Retina (tissue), 1 donor: ENCODE results near the gene TDRD10.

Experiments
- DNase-seq: peaks from one replicate; pipeline ENCODE4 v3.0.0-alpha.2; 2016

TDRD10 gene

DNA sequence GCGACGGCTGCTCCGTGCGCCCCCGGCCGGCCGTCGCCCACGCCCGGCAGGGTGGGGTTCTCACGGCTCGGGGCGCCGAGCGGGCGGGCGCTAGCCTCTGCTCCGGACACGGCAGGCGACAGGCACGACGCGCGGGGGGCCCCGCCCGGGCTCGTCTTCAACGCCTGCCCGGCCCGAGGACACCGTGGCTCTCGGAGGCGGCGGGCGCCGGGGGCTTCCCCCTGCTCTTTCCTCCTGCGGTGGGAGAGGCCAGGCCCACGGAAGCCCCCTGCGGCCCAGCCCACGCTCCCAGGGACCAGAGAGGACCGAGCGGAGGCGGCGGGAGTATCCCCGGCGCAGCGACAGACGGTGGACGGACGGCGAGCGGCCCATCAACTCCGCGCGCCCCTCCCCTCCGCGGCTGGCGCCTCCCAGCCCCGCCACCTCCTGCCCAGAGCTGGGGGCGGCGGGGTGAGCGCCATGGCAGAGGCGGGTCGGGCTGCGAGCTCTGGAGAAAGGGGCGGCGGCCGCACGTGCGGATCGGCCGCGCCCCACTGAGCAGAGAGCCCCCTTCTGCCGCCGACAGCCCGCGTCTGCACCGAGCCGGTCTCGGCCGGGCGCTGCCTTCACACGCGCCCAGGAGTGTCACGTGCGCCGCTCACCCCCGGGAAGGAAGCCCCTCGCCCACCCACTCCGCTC lies at the start of gene TDRD10, which contains the start of gene SHE:
TSS of gene TDRD10 (plus strand) at position 154 of the 678 bp plus-strand sequence. CDS start 4,685 bp downstream, outside the sequence.
TSS of gene SHE (minus strand) at position 347 of the 678 bp plus-strand sequence. CDS start 386 bp downstream, outside the sequence.
- DNase-seq, result no peak

DNA sequence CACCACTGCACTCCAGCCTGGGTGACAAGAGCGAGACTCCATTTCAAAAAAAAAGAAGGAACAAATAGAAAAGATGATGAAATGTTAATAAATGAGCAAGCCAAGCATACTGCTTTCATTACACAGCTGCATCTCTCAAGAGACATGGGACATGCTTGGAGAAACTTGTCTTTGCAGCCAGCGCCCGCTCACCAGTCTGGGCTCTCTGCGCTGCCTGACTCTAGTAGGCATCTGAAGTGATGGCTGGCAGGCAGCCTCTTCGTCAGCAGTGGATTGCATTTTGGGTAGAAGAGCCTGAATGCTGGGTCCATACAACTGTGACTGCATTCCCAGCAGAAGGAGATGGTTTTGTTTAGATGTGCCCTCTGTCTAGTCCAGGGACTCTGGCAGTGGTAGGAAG lies 48.9 kb upstream of the TDRD10 start:
- DNase-seq, result no peak

- DNase-seq, result no peak
Measured at GRCh38 chr1:154453574-154454352, 48.3 kb upstream of the TDRD10 start.

- DNase-seq, result no peak
Measured at GRCh38 chr1:154454386-154455120, 47.5 kb upstream of the TDRD10 start.

- no peak for DNase-seq
Measured at GRCh38 chr1:154456631-154457030, 45.4 kb upstream of the TDRD10 start.

- DNase-seq, result no peak
Measured at GRCh38 chr1:154459080-154459479, 42.9 kb upstream of the TDRD10 start.

DNA sequence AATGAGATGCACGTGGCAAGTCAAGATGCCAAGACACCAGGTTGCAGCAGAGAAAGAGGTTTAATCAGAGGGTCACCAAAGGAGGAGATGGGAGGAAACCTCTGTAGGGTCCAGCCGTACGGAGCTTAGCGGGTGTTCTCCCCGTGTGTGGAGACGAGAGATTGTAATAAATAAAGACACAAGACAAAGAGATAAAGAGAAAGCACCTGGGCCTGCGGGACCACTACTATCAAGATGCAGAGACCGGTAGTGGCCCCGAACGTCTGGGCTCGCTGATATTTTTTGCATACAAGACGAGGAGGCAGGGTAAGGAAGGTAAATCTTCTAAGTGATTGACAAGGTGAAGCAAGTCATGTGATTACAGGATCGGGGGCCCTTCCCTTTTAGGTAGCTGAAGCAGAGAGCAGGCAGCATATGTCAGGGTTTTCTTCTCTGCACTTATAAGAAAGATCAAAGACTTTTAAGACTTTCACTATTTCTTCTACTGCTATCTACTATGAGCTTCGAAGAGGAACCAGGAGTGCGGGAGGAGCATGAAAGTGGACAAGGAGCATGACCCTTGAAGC lies 41.2 kb upstream of the TDRD10 start:
- DNase-seq, result no peak

GRCh38 chr1:154463512-154463990 lies 38.5 kb upstream of the TDRD10 start:
- DNase-seq, result no peak

GRCh38 chr1:154465621-154466195 lies 36.3 kb upstream of the TDRD10 start:
- no peak for DNase-seq

DNA sequence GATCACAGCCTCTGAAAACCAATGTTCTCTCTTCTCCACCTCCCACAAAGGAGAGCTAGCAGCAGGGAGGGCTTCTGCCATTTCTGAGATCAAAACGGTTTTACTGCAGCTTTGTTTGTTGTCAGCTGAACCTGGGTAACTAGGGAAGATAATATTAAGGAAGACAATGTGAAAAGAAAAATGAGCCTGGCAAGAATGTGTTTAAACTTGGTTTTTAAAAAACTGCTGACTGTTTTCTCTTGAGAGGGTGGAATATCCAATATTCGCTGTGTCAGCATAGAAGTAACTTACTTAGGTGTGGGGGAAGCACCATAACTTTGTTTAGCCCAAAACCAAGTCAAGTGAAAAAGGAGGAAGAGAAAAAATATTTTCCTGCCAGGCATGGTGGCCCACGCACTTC lies 35.8 kb upstream of the TDRD10 start:
- DNase-seq, result no peak

DNA sequence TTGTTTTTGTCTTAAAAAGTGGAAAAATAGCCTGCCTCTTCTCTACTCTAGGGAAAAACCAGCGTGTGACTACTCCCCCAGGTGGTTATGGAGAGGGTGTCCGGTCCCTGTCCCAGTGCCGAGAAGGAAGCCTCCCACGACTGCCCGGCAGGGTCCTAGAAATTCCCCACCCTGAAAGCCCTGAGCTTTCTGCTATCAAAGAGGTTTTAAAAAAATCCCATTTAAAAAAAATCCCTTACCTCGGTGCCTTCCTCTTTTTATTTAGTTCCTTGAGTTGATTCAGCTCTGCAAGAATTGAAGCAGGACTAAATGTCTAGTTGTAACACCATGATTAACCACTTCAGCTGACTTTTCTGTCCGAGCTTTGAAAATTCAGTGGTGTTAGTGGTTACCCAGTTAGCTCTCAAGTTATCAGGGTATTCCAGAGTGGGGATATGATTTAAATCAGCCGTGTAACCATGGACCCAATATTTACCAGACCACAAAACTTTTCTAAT lies 35.0 kb upstream of the TDRD10 start:
- DNase-seq, result no peak

DNA sequence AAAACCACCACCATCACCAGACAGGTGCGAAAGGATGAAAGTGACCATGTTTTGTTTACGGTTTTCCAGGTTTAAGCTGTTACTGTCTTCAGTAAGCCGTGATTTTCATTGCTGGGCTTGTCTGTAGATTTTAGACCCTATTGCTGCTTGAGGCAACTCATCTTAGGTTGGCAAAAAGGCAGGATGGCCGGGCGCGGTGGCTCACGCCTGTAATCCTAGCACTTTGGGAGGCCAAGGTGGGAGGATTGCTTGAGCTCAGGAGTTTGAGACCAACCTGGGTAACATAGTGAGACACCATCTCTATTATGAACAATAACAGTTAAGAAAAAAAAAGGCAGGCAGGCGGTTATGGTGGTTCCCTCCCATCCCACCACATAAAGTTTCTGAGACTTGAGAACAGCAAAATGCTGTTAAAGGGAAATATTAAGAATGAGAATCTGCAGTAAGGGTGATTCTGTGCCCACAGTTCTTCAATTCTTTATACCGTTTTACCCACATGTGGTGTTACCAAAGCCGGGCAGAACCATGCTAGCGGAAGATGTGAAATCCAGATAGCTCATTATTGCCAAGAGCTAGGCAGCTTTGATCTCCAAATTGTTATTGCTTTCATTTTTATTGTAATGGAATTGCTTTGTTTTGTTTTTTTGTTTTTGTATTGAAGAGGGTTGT lies 34.5 kb upstream of the TDRD10 start:
- DNase-seq, result no peak

DNA sequence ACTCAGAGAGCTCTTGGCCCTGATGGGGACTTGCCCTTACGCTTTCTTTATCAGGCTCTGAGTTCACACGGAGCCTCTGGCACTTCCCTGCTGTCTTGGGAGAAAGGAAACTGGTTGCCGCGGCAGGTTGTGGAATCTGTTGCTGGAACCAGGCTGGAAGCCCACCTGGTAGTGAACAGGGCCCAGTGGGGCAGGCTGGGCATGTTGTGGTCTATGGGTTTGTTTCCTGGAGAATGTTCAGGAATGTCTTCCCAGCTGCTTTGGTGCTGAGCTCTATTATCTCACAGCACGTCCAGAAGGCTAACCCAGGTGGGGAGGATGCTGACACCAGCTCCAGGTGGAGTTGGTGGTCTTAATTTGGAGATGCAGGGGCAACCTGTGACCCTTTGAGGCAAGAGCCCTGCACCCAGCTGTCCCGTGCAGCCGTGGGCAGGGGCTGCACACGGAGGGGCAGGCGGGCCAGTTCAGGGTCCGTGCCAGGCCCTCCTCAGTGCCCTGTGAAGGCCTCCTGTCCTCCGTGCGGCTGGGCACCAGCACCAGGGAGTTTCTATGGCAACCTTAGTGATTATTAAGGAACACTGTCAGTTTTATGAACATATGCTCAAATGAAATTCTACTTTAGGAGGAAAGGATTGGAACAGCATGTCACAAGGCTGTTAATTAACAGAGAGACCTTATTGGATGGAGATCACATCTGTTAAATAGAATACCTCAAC lies 33.3 kb upstream of the TDRD10 start:
- no peak for DNase-seq

DNA sequence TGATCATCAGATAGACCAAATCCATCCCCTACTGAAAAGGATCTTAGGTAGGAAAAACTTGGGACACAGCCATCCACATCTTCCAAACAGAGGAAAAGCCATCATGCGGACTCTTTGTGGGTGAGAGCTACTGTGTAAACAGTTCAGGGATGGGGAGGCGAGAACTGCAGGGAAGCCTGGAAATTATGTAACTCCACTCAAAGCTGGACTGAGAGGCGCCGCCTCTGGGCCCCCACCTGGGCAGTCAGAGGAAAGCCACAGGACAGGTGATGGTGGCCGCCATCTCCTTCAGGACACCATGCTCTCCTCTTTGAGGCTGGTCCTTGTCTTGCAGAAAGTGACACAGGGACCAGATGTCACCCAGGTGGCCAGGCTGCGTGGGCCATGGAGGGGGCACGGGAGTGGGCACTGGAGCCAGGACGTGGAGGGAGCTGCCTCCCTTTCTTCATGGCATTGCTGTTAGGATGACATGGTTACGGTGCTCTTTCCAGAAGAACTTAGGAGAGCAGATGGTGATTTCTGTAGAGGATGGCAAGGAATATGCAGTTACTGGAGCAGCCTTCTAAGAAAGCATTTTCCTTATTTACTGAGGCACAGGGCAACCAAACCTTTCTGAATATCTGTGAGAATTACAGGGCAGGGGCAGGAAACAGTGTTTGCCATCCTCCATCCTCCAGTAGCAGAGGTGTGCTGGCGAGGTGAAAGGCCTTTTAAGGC lies 32.0 kb upstream of the TDRD10 start:
- DNase-seq, result no peak

DNA sequence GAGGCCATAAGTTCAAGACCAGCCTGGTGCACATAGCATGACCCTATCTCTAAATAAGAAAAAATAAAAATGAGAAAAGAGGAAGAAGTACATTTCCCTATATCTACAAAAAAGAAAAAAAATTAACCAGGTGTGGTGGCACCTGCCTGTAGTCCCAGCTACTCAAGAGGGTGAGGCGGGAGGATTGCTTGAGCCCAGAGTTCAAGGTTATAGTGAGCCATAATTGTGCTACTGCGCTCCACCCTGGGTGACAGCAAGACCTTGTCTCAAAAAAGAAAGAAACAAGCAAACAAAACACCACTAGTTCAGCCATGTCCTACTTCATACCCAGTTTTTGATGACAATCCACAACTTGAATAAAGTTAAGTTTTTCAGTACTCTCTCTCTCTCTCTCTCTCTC lies 30.7 kb upstream of the TDRD10 start:
- no peak for DNase-seq

DNA sequence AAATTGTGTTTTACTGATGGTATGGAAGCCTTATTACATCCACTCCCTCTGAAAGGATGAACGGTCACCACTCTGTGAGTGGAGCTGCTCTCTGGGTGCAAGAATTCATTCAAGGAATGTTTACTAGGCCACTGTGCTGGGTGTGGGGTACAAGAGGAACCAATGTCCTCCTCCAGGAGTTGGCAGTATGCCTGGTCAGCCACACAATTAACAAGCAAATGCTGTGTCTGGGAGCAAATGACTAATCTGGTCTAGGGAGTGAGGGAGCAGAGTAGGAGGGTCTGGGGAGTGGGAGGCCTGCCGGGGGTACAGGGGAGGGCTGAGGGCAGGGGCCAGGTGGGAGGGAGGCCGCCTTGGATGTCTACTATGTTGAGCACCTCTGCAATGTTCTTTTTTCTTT lies 27.2 kb upstream of the TDRD10 start:
- DNase-seq, result no peak

- DNase-seq, result no peak
Measured at GRCh38 chr1:154476791-154477190, 25.2 kb upstream of the TDRD10 start.

- DNase-seq, result no peak
Measured at GRCh38 chr1:154478013-154478412, 24.0 kb upstream of the TDRD10 start.

- DNase-seq, result no peak
Measured at GRCh38 chr1:154478639-154479038, 23.4 kb upstream of the TDRD10 start.

- DNase-seq, result peak; percentile 90
Measured at GRCh38 chr1:154479764-154480421, 22.1 kb upstream of the TDRD10 start.
